Ovary (tissue), 3 donors: ENCODE measurements around the gene MAML2.

Experiments
- EP300 ChIP-seq: sonication (generic); formaldehyde crosslinking; IDR thresholded peaks from one replicate; pipeline ENCODE4 v1.6.1; 2017; ENCODE audit warnings: antibody characterized with exemption
- POLR2A ChIP-seq: fragments of 450-650 bp; IDR thresholded peaks from one replicate; pipeline ENCODE4 v1.6.1; 2017; ENCODE audit warnings: antibody characterized with exemption, mild to moderate bottlenecking, moderate library complexity
- TF ChIP-seq, protein P1 (sequence below), 3 donors: fragments of 450-650 bp in 2 of 3; fragments of 200-600 bp in 1 of 3; IDR thresholded peaks; one replicate each; pipeline versions ENCODE4 v1.5.1 to v1.8.0; 2016 to 2022; ENCODE audit warnings: antibody characterized with exemption in 3 of 3, mild to moderate bottlenecking in 1 of 3
- donor health status: DM: no; HTN: no; CAD: no.

DNA sequence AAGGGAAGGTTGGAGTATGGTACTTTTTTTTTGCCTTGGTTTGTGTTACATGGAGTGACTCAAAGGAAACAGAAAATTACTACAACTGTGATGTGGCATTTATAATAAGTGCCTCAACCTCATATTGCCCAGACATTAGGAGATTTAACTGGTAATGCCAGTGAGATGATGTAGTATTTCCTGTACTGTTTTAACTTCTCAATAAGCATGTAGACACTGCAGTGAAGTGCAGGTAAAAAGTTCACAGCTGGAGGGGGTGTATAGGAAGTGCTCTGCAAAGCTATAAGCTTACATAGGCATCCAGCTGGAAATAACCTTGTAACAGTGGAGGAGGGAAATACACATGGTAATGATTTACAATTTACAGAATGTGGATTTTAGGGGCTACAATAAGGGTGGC is 280.9 kb downstream of the MAML2 start:
- TF ChIP-seq POLR2A (no peak), EP300 (no peak)
- TF ChIP-seq, protein P1, sequence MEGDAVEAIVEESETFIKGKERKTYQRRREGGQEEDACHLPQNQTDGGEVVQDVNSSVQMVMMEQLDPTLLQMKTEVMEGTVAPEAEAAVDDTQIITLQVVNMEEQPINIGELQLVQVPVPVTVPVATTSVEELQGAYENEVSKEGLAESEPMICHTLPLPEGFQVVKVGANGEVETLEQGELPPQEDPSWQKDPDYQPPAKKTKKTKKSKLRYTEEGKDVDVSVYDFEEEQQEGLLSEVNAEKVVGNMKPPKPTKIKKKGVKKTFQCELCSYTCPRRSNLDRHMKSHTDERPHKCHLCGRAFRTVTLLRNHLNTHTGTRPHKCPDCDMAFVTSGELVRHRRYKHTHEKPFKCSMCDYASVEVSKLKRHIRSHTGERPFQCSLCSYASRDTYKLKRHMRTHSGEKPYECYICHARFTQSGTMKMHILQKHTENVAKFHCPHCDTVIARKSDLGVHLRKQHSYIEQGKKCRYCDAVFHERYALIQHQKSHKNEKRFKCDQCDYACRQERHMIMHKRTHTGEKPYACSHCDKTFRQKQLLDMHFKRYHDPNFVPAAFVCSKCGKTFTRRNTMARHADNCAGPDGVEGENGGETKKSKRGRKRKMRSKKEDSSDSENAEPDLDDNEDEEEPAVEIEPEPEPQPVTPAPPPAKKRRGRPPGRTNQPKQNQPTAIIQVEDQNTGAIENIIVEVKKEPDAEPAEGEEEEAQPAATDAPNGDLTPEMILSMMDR (IDR thresholded peaks at IDR 0.05) = no peak
